ENCODE measurements around the gene AQR.
"Not testable (repeated sequence)": the region's sequence is repeated elsewhere in the genome, so short reads cannot be mapped to it uniquely, and the experiment has no call there.

DNA sequence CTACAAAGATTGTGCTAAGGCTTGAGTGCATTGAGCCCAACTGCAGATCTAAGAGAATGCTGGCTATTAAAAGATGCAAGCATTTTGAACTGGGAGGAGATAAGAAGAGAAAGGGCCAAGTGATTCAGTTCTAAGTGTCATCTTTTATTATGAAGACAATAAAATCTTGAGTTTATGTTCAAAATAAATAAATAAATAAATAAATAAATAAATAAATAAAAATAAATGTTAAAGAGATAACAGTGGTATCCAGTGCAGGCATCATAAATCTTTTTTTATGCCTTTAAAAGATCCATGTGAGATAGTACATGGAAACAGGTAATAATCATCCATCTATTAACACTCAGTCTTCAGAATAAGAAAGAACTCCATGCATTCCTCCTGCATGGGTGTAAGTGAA lies 26.3 kb downstream of the AQR start:
- not testable (repeated sequence) for TF ChIP-seq LEF1 (IDR thresholded peaks at IDR 0.05; ENCODE audit: borderline replicate concordance); FOXA1 (IDR thresholded peaks at IDR 0.05); BHLHE40 (IDR thresholded peaks at IDR 0.05; ENCODE audit: borderline replicate concordance)
- TF ChIP-seq, protein P1, sequence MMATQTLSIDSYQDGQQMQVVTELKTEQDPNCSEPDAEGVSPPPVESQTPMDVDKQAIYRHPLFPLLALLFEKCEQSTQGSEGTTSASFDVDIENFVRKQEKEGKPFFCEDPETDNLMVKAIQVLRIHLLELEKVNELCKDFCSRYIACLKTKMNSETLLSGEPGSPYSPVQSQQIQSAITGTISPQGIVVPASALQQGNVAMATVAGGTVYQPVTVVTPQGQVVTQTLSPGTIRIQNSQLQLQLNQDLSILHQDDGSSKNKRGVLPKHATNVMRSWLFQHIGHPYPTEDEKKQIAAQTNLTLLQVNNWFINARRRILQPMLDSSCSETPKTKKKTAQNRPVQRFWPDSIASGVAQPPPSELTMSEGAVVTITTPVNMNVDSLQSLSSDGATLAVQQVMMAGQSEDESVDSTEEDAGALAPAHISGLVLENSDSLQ (IDR thresholded peaks at IDR 0.05): not testable (repeated sequence)
